GM21786 (cell line): ENCODE results near the gene ETV6.
A peak's percentile ranks its signal among the peaks of the same experiment; 100 is the strongest.

Experiments used
- ATAC-seq: cut with Tn5 transposase; IDR thresholded peaks from one replicate; pipeline ENCODE4 v1.9.1; 2021; ENCODE audit not compliant: unreplicated experiment

Gene ETV6

GRCh38 chr12:11823043-11823442 is 173.6 kb downstream of the ETV6 start:
- ATAC-seq: no peak

GRCh38 chr12:11823593-11823992 is 174.1 kb downstream of the ETV6 start:
- no peak for ATAC-seq

GRCh38 chr12:11824069-11824468 is 174.6 kb downstream of the ETV6 start:
- ATAC-seq: no peak

- ATAC-seq: no peak
Observed at GRCh38 chr12:11824736-11825135, 175.3 kb downstream of the ETV6 start.

DNA sequence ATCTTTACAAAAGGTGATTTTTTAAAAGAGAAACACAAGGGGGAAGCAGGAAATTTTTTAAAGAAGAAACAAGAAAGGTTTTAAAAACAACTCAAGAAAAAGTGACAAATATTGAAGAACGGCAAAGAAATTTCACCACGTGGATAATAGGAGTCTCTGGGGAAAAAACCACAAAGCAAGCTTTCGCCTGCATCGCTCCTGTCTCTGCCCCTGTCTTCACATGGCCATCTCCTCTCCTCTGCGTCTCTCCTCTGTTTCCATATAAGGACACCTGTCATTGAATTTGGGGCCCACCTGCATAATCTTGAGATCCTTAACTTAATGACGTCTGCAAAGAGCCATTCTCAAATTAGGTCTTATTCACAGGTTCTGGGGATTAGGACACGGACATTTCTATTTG is 175.8 kb downstream of the ETV6 start:
- no peak for ATAC-seq

DNA sequence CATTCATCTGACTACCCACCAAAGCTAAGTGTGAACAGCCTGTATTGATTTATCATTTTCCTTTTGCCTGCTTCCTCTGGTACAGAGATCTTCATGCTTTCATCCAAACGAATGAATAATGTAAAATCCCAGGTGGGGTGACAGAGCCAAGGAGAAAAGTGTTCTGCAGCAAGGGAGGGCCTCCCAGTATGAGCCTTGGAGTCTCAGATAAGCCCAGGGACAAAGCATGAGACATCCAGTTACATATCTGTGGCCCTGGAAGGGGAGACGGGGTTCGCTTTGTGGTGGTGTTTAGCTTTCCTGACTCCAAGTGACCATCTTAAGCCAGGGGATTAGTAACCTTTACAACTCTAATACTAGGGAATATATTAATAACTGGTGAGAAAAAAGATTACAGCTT is 177.1 kb downstream of the ETV6 start:
- no peak for ATAC-seq

DNA sequence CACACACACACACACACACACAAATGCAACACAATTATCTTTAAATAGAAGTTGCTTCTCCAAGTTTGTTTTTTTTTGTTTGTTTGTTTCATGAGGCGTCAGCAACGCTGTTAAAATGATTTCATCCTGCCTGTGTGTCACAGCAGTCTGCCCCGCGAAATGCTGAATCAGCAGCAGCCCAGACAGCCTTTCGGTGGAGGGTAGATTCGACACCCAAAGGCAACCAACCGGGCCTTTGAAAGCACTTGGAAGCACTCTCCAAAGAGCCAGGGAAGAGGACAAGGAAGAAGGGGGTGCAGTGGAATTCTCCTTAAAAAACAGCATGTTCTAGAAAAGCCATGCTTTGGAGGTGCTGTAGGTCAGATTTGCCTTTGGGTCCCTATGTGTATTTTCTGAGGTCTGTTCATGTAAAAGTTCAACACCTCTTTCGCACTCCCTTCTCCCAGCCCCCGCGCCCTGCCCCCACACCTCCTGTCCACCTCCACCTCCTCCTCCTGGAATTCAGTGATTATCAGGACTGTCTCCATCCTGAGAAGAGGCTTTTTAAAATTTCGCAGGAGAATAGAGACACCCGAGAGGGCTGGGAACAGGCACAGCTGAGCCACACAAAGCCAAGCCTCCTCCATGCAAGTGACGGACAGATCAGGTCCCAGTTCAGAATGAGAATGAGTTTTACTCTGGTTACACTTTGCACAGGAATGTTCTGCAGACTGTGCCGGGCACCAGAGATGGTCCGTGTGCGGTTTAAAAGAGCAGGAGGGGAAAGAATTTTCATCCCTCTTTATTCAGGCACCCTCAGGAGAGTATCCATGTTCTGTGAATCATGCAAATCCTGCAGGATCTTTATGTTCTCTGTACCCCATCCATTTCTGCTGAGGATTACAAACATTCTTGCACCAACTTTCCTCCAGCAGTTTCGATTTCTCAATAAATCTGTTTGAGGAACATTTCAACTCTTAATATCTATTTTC is 177.9 kb downstream of the ETV6 start:
- ATAC-seq: no peak

- no peak for ATAC-seq
Observed at GRCh38 chr12:11829764-11830194, 180.3 kb downstream of the ETV6 start.

GRCh38 chr12:11830307-11830801 is 180.9 kb downstream of the ETV6 start:
- ATAC-seq: no peak

DNA sequence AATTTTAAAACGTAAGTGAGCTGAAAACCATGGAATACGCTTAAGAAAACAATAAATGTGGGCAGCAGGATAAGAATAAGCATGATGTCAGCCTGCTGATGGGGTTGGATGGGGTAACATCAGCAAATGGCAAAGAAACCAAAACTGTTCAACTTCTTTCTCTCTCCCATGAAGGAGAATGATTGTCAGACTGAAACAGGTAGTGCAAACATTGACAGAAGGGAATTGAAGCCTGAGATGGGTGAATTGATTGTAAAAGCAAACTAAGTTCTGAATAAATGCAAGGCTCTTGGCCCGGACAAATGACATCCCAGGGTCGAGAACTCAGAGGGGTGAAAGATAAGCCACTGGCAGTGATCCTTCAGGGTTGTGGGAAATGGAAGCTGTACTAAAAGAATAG is 182.6 kb downstream of the ETV6 start:
- ATAC-seq: no peak

DNA sequence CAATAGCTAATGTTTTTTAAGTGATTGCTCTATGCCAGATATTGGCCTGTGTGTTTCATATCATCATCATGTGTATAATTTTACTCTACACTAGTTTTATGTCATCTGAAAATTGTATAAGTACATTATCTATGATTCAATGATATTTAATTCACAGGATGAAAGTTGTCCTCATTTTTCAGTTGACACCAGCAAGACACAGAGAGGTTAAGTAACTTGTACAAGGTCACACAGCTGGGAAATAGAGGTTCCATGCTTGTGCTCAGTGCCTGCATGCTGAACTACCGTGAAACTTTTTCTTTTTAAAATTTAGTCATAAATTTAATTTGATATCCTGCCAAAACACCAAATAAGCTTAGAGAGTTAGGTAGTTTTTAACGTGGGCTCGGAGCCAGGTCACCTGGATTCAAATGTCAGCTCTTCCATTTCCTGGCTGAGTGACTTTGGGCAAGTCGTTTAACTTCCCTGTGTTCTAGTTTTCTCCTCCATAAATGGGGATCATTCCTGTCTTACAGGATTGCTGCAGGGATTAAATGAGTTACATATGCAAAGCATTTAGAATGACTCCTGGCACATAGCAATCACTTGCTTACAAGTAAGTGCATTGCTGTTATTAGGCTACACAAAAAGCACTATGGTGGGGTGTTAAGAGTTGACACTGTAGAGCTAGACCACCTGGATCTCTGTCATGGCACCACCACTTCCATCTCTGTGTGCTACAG is 183.9 kb downstream of the ETV6 start:
- ATAC-seq: no peak

DNA sequence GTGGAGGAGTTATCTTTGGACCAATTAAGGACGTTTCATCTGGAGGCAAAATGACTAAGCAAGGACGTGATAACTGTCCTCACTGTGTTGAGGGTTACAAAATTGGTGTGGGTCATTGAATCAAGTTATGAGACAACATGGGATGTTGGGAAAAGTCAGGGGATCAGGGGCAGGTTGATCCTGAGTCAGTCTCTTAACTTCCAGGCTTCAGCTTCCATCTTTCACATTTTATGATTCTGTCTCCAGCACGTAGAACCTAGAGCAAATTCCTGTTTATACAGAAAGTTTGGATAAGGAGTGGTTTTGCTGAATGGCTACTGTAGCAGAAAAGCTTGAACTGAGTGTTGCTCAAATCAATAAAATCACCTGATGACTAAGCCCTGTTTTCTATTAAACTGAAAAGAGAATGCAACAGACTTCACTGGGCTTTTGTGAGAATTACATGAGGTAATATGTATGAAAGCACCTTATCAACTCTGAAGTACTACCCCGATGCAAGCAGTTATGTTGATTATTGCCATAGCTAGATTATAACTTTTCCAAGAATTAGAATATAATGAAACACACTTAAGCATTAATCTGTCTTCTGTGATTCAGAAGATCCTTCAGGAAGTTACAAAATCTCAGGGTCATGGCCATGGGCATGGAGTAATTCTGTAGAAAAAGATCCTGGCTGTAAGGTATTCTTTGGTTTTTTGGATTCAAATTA is 184.8 kb downstream of the ETV6 start:
- ATAC-seq: no peak

DNA sequence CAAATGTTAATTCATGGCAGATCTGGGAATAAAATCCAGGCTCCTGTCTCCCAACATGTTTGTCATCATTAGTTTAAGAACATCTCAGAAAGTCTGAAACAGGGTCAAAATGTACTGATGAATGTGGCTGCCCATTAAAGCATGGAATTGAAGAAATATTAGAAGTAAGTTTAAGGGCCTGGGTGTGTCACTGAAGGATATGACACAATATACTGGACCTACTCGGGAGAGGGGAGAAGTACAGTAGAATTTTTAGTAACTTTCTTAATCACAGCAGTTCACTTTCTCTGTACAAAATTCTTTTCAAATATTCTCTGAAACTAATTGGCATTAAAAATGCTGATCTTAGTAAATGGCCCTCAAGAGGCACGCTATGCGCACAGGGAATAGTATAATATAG is 185.5 kb downstream of the ETV6 start:
- no peak for ATAC-seq

DNA sequence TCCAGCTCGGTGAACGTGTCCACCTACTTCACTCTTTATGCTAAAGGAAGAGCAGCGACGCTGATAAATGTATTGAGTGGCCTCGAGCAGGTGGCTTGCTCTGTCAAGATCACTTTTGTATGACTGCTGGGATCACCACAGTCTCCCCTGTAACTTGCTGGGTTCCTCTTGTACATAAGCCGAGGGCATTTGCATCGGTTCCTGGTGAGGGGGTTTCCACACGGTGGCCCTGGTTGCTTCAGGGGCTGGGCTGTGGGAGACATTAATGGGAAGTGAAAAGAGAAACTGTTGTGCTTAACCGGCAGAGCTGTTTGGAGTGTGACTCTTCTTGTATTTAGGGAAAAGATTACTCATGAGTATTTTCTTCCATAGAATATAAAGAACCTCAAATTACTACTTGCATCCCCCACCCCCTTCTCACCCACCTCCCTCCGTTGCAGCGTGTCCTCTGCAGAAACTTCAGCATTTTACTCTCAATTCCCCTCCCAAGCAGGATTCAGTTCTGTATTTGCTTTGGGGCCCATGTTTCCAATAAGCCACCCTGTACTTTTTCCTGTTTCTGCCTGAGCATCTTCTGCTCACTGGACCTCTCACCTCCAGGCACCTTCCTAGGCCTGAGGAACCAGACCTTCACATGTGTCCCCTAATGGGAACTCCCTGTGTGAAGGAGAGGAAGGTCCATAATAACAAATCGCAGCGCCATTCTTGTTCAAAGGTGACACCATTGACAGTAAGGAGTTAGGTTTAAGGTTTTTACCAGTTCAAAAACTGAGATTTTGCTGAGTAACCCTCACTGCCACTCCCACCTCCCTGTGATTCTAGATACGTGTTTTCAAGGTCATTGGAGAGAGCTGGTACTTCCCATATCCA is 187.0 kb downstream of the ETV6 start:
- peak; percentile 85 for ATAC-seq

DNA sequence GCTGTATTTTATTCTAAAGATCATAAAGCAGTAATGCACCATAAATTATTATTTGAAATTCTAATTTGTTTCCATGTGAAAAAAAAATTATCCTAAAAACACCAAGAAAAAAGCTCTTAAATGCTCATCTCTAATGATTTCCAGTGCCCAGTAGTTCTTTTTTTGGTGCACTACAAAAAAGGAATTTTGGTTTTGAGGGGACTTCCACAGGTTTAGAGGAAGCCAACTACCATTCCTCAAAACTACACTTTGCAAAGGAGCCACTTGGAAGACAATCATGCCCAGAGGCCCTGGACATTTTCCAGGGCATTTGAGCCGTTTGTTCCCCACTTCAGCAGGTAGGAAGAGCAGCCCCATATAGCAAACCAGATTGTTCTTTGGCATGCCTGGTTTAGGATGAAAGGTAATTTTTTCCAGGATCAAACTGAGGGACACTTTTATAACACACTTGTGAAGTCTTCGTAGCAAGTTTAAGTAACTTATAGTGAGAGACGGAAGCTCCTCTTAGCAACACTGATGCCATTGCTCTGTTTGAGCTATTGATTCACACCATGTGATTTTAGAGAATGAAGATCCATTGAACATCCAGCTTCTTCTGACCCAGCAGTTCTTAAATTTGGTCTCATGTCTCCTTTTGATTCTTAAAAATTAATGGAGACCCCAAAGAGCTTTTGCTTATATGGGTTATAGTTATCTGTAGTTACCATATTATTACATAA is 187.9 kb downstream of the ETV6 start:
- ATAC-seq: no peak

GRCh38 chr12:11838403-11838802 is 188.9 kb downstream of the ETV6 start:
- no peak for ATAC-seq

GRCh38 chr12:11839091-11839641 is 189.7 kb downstream of the ETV6 start:
- no peak for ATAC-seq

GRCh38 chr12:11840366-11840765 is 190.9 kb downstream of the ETV6 start:
- no peak for ATAC-seq

DNA sequence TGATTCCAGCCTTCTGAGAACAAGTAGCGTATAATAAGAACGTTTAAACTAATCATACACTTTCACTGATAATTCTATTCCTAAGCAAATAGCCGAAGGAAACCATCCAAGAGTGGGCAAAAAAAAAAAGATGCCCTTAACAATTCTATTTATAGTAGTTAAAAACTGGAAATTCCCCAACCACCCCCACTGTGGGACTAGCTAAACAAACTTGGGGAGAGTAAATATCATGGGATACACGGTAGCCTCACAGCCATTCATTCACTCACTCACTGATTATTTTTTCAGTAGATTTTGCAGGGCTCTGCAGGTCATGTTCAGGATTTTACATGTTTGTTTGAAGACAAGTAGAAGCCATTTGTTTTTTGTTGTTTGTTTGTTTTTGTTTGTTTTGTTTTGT is 197.0 kb downstream of the ETV6 start:
- ATAC-seq: no peak
